ENCODE results near the gene CHD9. TPM values are rescaled to one million over a fixed set of nuclear protein-coding genes. Genes with fewer than 3 reads are reported as not detected.
"Not testable (repeated sequence)": the region's sequence is repeated elsewhere in the genome, so short reads cannot be mapped to it uniquely, and the experiment has no call there.

CHD9 gene
- total RNA-seq, 1 experiment from 2014 or later, result 15.2 TPM

- DNase-seq (ENCODE audit: low spot score), result not testable (repeated sequence)
Measured at GRCh38 chr16:53074296-53074695, 19.5 kb downstream of the CHD9 start.

- not testable (repeated sequence) for DNase-seq (ENCODE audit: low spot score)
Measured at GRCh38 chr16:53075461-53075860, 20.7 kb downstream of the CHD9 start.

GRCh38 chr16:53078247-53078646 is 23.5 kb downstream of the CHD9 start:
- no peak for DNase-seq (ENCODE audit: low spot score)

- no peak for DNase-seq (ENCODE audit: low spot score)
Measured at GRCh38 chr16:53078765-53079485, 24.1 kb downstream of the CHD9 start.

GRCh38 chr16:53080345-53081031 is 25.7 kb downstream of the CHD9 start:
- no peak for DNase-seq (ENCODE audit: low spot score)

GRCh38 chr16:53081032-53081424 is 26.2 kb downstream of the CHD9 start:
- DNase-seq (ENCODE audit: low spot score), result no peak

GRCh38 chr16:53081686-53082407 is 27.1 kb downstream of the CHD9 start:
- DNase-seq (ENCODE audit: low spot score), result no peak

GRCh38 chr16:53082509-53082908 is 27.7 kb downstream of the CHD9 start:
- no peak for DNase-seq (ENCODE audit: low spot score)

- no peak for DNase-seq (ENCODE audit: low spot score)
Measured at GRCh38 chr16:53083119-53083518, 28.3 kb downstream of the CHD9 start.

- no peak for DNase-seq (ENCODE audit: low spot score)
Measured at GRCh38 chr16:53084141-53084541, 29.4 kb downstream of the CHD9 start.

- no peak for DNase-seq (ENCODE audit: low spot score)
Measured at GRCh38 chr16:53084746-53085334, 30.0 kb downstream of the CHD9 start.

- DNase-seq (ENCODE audit: low spot score), result no peak
Measured at GRCh38 chr16:53085369-53085843, 30.6 kb downstream of the CHD9 start.

GRCh38 chr16:53085931-53086421 is 31.2 kb downstream of the CHD9 start:
- DNase-seq (ENCODE audit: low spot score), result no peak

GRCh38 chr16:53087101-53087500 is 32.3 kb downstream of the CHD9 start:
- no peak for DNase-seq (ENCODE audit: low spot score)

- DNase-seq (ENCODE audit: low spot score), result no peak
Measured at GRCh38 chr16:53089434-53090285, 34.9 kb downstream of the CHD9 start.

- DNase-seq (ENCODE audit: low spot score), result no peak
Measured at GRCh38 chr16:53090286-53090590, 35.4 kb downstream of the CHD9 start.

GRCh38 chr16:53090591-53091411 is 36.0 kb downstream of the CHD9 start:
- DNase-seq (ENCODE audit: low spot score), result no peak

GRCh38 chr16:53091466-53092211 is 36.8 kb downstream of the CHD9 start:
- DNase-seq (ENCODE audit: low spot score), result no peak

- DNase-seq (ENCODE audit: low spot score), result no peak
Measured at GRCh38 chr16:53092284-53092683, 37.5 kb downstream of the CHD9 start.
